GM18508 (cell line): ENCODE measurements around the gene FSTL1.

Source experiments
- ATAC-seq: cut with Tn5 transposase; IDR thresholded peaks from one replicate; pipeline ENCODE4 v1.9.1; 2021; ENCODE audit warnings: moderate number of reproducible peaks; ENCODE audit not compliant: insufficient read depth, unreplicated experiment

Gene FSTL1

DNA sequence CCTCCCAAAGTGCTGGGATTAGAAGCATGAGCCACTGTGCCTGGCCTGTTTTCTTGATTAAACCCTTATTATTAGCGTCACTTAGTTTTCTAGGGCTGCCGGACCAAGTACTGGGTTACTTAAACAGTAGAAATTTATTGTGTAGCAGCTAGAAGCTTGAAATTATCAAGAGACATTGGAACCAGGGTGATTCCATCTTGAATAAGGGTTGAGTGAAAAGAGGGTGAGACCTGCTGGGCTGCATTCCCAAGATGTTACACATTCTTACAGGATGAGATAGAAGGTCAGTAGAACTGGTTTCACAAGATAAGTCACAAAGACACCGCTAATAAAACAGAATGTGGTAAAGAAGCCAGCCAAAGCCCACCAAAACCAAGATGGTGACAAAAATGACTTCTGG lies 18.6 kb upstream of the FSTL1 start:
- no peak for ATAC-seq

DNA sequence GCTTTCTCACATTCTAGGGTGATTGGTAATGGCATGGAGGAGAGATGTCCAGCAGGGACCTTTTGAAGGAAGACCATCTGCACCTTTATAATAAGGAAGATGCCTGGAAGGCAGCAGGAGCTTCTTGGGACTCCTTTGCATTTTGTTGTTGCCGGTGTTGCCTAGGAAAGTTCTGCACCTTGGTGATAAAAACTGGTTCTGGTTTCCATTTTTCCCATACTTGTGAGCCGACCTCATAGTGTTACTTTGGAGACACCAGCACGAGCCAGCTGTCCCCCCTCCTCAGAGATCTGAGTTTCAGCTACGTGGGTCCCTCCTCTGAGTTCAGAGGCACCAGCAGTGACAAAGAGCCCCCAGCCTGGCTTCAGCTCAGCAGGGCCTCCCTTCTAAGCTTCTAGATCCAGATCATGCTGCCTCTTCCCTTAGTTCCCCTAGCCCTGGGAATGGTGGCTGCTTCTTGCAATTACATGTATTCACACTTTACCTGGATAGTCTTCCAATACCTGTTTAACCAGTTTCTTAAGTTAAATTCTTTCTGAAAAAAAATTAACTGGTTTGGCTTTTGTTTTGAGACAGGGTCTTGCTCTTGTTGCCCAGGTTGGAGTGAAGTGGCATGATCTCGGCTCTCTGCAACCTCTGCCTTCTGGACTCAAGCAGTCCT lies 18.0 kb upstream of the FSTL1 start:
- ATAC-seq = no peak

DNA sequence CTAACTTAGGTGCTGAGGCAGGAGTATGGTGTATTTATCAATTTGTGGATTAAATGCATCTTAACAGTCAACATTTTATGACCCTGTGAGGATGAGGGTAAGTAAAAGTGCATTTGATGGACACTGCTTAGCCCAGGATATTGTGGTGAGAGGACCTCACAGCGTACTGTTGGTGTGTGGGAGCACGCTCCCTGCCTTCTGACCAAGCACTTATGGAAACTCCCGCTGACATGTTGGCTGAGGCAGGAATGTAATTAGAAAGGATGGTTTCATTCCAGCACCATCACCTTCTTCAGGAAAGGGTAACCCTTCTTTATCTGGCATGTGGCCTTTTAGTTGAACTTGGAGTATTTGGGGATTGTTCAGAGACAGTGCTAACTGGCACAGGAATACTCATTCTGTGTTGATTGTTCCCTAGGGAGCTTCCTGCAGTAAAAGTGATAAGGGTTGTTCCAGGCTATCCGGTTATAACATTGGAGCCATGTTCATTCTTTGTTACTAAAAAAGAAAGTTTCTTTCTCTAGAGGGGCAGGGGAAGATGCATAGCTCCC lies 11.7 kb upstream of the FSTL1 start:
- no peak for ATAC-seq

DNA sequence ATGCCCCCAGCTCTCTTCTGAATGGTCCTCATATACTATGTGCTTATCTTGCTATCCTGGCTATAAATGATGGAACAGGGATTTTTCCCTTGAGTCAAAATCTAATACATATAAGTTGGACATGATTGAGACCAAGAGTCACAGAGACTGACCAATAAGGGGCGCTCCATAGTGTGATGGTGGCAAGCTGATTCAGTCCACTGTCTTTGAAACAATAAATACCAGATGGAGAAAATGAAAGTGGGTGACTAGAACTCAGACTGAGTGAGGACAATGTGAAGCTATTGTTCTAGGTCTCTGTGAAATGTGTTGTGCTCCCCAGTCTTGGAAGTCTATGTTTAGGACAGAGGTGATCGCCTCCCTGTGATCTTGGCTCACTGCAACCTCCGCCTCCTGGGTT lies 10.6 kb upstream of the FSTL1 start:
- no peak for ATAC-seq

DNA sequence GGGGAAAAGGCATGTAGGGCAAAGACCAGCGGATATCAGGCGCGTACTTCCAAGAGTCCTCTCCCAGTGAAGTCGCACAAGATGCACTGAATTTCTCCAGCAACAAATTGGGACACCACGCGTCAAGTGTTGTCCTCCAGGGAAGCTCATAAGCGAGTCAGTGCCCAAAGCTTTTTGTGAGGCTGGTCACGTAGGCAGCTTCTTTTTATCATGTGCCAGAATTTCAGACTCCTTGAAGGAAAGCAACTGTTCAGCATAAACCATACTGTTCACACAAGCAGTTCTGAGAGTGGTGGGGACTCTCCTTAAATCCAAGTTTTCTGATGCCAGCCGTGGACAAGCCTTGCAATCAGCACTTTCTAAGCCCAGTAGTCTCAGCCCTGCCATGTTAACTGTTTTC lies 10.1 kb upstream of the FSTL1 start:
- ATAC-seq = no peak

DNA sequence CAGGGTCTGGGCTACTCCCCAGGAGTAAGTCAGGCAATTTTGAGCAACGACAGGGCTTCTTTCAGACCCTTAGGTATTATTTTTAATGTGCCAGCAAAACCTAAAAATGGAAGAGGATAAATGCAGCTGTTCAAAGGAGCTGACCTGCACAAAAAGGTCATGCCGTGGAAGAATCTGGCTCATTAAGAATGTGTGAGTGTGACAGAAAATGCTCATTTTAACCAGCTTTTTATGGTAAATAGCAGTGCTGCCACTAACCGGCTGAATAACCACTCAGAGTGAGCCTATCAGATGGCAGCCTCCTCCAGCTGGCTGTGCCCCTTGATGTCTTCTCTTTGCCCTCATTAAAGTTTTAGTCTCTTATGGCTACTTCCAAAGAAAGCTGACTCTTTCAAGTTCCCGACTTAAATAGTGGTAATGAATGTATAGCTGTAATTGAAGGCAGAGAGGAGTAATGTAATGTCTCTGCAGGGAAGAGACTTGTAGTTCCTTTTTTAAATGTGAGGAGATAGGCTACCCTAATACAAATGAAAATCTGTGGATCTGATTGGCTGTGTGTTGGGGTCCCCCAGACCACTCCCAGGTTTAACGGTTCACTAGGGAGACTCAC lies 9.5 kb upstream of the FSTL1 start:
- ATAC-seq = no peak

DNA sequence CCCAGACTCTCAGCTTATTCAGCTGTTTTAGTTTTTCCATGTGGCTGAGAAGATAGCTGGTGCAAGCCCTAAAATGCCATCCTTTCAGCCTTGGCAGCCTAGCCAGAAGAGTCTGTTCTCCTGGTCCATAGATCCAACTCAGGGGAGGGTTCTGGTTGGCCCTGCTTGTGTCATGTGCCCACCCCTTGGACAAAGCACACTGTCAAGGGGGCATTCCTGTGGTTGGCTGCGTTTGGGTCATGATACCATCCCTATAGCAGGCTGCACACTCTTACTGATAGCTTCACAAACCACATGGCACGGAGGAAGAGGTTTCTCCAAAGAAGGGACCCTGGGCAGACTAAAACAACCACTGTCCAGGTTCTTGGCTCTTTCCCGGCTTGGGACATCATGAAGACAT lies 8.4 kb upstream of the FSTL1 start:
- no peak for ATAC-seq

DNA sequence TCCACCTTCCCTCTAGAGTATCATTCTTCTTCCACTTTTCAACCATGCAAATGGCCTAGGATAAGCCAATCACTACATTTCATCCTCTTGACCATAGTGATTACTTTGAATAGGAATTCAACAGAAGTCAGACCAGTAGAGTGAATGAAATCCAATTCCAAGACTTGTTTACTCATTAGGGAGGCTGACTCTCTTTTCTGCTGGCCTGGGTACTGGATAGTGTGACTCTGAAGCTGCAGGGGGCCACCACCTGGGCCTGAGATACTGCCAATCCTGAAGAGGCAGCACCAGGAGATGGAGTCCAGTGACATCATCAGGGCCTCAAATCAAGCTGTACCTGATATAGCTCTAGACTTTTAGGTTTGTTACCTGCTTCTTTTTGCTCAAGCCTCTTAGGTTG lies 7.0 kb upstream of the FSTL1 start:
- no peak for ATAC-seq

DNA sequence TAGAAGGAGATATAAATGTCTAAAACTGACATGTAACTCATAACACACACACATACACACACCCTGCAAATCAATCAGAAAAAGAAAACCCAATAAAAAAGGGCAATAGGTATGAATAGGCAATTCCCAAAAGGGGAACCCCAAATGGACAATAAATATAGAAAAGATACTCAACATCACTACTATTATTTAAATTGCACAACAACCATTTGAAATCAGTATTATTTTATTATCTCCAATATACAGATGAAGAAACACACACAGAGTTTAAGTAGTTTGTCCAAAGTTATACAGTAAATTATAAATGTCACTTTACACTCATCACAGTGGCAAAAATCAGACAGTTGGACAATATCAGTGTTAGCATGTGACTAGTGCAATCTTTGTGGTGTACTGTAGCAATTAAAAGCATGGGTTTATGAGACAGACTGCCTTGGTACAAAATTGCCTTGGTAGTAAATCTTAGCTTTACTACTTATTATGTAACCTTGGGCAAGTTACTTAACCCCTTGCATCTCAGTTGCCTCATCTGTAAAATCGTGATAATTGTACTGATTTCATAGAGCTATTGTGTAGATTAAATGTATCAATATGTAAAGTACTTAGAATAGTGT lies 3.4 kb upstream of the FSTL1 start:
- ATAC-seq = no peak

DNA sequence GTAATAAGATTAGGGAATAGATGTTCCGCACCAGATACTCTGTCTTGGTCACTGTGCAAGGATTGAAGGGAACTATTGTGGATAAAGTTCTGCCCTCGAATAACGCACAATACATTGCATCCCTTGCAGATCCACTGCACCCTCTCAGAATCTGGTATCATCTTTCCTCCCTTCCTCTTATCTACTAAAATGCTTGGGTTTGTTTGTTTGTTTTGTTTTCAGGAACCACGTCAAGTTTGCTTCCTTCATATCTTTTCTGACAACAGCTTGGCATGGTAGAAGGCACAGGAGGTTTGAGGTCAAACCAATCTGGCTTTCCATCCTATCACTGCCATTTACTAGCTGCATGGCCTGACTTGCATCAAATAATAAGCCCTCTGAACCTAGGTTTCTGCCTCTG lies 2.0 kb upstream of the FSTL1 start:
- ATAC-seq = no peak

DNA sequence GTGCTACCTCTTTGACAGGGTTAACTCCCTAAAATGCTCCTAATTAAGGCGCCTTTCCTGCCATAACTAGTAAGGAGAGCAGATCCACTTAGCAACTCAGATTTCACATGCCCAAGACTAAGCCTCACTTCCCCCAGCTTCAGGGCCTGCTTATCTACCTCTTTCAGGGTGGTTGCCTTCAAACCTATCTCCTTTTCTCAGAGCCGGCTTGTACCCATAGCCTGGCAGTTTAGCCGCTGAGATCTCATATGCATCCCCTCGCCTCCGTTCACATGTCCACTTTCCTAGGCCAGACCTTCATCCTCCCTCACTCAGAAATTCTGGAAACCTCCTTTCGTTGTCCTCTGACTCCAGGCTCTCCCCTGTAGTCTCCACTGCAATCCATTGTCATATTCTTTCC lies 1.0 kb upstream of the FSTL1 start:
- no peak for ATAC-seq

DNA sequence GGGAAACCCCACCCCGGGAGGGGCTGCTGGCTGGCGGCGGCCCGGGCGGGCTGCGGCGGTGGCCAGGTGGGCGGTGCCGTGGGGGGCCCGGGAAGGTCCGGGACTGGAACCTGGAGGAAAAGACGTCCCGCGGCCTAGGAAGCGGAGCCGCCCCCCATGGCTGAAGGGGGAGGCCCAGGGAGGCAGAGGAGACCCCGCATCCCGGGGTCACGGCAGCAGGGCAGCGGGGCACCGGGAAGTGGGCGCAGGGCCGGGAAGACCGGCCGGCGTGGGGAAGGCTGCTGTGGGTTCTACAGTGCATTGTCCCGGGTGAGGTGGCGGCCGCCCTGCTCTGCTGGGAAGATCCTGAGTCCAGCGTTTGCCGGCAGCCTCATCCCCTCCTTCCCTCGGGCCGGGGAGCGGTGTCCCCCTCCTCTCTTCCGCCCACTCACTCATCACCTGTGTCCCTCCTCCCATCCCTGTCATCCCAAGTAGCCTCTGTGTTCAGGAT lies 525 bp upstream of the FSTL1 start:
- ATAC-seq = no peak

DNA sequence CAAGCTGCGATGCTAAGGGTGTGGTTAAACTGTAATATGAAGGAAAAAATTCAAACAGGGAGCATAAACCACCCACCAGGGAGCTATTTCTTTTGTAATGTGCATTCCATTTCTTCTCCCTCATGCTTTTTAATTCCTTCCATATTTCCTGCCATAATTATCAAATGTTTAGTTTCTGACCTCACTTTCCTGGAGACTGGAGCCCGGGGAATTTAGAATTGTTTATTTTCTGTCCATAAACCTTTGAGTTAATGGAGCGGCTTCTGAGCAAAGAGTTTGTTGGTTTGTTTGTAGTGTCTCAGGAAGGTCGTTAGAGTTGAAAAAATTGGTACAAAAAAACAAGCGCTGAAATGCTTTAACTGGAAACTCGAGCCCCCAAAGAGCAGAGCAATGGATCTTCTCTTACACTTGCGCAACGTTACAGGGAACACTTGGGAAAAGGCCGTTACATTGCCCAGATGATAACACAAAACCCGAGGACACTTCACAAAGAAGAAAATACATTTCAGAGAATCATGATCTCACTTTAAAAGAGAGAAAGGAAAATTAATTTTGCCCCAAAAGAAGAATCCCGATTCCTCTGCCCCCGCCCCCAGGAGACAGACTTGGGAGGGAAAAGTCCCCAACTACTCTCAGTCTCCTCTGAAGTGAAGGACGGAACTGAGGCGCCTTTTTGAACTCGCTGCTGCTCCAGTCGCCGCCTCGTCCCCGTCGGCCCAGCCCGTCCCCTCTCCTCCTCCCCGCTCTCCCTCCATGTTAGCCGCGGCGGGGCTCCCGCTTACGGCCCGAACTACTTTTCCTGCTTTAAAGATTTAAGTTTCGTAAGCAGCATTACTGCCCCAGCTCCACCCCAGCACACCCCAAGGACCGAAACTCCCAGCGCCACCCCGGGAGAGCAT lies 842 bp downstream of the FSTL1 start:
- ATAC-seq = no peak

DNA sequence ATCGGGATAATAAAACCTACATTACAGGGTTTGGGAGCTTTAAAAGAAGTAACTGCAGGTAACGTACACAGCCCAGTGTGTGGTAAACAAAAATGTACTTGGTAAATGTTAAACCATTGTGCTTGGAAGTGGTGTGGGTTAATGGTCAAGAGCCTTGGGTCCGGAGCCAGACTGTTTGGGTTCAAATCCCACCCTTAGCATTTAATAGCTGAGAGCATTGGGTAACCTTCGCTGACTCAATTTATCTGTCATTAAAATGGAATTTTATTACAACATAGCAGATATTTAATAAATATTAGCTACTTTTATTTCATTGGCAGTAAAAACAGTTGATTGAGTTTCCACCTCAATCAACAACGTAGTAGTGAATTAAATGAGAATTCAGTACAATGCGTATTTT lies 1.5 kb downstream of the FSTL1 start:
- no peak for ATAC-seq

DNA sequence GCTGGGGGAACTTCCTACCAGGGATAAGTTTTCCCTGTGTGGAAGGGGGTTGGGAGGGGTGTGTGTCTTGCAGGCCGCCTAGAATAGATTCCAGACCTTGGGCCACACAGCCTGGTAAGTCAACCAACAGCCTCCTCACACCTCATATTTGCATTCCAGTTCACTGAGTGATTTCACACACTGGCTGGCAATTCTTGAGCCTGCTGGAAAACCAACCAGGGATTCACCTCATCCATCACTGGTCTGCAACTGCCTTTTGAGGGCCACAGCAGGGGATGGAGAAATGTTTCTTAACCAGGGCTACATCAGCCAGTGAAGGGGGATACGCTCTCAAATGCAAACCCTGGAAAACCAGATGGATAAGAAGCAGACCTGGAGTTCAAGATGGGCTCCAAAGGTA lies 2.0 kb downstream of the FSTL1 start:
- no peak for ATAC-seq

DNA sequence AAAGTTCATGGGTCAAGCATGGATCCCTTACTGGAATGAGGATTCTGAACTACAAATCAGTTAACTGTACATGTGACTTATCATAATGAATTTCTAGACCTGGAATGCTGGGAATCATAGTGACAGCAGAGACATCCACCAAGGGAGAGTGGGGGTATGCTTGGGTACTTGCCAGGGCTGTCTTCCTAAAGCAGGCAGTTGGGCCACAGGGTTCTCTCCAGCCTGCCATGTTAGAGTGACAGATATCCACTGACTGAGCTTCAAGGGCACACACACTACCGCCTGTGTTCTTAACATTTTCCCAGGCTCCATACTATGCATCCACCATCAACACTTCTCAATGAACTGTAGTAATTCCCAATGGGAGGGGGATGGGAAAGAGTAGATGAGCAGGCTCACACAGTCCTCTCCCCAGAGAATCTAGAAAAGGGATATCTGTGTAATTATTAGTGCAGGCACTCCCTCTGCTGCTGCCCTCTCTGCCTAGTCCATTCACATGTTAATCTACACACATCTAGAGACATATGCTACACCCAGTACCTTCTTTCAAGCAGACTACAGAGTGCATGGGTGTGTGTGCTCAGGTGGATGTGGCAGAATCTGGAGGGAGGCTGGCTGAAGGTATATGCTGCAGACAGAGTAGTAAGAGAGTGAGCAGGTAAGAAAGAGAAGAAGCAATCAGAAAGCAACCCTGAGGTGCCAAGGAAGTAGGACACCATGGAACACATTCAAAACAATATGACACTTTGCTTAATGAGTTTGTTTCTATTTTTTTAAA lies 3.7 kb downstream of the FSTL1 start:
- no peak for ATAC-seq

DNA sequence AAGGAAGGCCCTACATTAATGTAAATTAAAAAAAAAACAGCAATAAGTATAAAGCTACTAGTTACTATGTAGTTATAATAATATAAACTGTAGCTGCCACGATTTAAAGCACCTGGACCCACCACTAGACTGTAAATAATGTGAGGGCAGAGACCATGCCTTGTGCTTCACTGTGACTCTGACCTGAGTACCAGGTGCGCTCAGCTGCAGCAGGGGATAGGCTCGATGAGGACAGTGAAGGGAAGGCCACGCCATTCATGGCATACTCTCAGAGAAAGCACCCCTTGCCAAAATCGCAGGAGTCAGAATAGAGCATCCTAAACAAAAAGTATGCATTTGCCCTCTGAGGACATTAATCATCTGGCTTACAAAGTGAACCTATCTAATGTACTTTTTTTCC lies 5.1 kb downstream of the FSTL1 start:
- ATAC-seq = no peak

DNA sequence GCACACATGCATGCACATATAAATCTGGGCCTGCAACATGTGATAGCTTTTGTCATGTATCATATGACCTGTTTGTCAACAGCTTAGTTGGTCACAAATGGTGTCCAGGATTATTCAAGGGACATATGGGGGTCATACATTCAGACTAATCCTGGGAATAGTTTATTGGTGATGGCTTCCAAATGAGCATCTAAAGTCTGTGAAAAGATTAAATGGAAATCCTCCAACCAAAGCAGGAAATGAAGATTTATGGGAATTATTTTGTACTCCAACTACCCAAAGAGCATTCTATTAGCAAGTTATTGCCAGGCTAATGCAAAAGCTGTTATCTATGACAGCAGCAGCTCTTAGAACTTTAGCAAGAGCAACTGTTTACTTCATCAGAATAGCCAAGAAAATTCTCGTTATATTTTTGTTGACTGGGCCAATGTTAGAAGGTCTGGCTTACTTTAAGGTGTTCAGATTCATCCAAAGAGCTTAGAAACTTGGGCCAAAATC lies 7.1 kb downstream of the FSTL1 start:
- ATAC-seq = no peak

DNA sequence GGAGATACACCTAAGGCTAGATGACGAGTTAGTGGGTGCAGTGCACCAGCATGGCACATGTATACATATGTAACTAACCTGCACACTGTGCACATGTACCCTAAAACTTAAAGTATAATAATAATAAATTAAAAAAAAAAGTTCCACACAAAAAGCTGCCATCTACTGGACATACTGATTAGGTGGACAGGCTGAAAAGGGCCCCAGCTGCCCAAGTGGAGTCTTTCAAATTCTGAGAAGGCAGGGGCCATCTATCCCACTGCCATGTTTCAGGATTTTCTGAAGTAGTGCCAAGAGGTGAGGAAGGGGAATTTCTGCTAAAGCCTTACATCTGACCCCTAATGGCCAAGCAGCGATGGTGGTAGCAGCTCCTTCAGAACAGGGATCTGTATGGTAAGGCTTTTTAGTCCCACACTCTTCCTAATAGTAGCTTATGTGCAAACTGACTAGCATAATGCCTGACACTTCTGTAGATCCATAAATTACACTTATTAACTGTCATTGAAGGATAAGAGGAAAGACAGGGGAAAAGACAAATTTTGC lies 7.7 kb downstream of the FSTL1 start:
- no peak for ATAC-seq
